ENCODE results near the gene MAP1LC3B. TPM values are rescaled to one million over a fixed set of nuclear protein-coding genes. Genes with fewer than 3 reads are reported as not detected.
A peak's percentile ranks its signal among the peaks of the same experiment; 100 is the strongest.

The MAP1LC3B gene
- total RNA-seq, 1 donor from 2014 or later, result 39.1 TPM

DNA sequence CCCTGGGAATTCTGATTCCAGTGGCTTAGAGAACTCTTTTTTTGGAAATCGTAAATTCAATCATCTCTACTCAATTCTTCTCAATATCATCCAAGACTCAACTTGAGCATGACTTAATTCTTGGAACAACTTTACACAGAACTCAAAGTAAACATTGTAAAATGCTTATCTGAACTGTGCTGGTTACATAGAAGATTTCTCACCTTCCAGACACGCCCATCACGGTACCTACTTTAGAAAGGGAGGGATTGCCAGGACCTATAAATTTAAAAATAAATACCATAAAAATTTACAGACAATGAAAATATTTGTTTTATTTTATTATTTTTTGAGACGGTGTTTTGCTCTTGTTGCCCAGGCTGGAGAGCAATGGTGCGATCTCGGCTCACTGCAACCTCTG is 26.5 kb downstream of the MAP1LC3B start:
- no peak for DNase-seq (ENCODE audit: low spot score)
- Histone ChIP-seq H3K4me1 (no peaks in the 10 kb centered on the region), H4K20me1 (ENCODE audit: low read depth) (peaks cover 2% of the 10 kb centered on the region), H3K27ac (no peak overlapping the region), H3K4me2 (no peak overlapping the region), H3K36me3 (no peaks in the 10 kb centered on the region), H3F3A (ENCODE audit: low read depth) (no peaks in the 10 kb centered on the region), H3K4me3 (no peak overlapping the region), H3K9me3 (ENCODE audit: low read depth) (no peaks in the 10 kb centered on the region), H2AFZ (replicated peaks) (no peak overlapping the region), H3K27me3 (no peaks in the 10 kb centered on the region), H3K79me2 (ENCODE audit: low read depth) (no peaks in the 10 kb centered on the region), H3K9ac (no peak overlapping the region)
- Mint-ChIP-seq H3K36me3 (peaks cover 32% of the 10 kb centered on the region), H3K4me3 (no peak overlapping the region), H3K27me3 (ENCODE audit: insufficient read depth, low read depth) (peaks cover 2% of the 10 kb centered on the region), H3K4me1 (no peaks in the 10 kb centered on the region), H3K27ac (no peak overlapping the region), H3K9me3 (no peaks in the 10 kb centered on the region)
- TF ChIP-seq EZH2 (IDR thresholded peaks at IDR 0.05) (no peak), EZH2phosphoT487 (IDR thresholded peaks at IDR 0.05) (no peak)
- TF ChIP-seq, protein P1, sequence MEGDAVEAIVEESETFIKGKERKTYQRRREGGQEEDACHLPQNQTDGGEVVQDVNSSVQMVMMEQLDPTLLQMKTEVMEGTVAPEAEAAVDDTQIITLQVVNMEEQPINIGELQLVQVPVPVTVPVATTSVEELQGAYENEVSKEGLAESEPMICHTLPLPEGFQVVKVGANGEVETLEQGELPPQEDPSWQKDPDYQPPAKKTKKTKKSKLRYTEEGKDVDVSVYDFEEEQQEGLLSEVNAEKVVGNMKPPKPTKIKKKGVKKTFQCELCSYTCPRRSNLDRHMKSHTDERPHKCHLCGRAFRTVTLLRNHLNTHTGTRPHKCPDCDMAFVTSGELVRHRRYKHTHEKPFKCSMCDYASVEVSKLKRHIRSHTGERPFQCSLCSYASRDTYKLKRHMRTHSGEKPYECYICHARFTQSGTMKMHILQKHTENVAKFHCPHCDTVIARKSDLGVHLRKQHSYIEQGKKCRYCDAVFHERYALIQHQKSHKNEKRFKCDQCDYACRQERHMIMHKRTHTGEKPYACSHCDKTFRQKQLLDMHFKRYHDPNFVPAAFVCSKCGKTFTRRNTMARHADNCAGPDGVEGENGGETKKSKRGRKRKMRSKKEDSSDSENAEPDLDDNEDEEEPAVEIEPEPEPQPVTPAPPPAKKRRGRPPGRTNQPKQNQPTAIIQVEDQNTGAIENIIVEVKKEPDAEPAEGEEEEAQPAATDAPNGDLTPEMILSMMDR (IDR thresholded peaks at IDR 0.05), result no peak

DNA sequence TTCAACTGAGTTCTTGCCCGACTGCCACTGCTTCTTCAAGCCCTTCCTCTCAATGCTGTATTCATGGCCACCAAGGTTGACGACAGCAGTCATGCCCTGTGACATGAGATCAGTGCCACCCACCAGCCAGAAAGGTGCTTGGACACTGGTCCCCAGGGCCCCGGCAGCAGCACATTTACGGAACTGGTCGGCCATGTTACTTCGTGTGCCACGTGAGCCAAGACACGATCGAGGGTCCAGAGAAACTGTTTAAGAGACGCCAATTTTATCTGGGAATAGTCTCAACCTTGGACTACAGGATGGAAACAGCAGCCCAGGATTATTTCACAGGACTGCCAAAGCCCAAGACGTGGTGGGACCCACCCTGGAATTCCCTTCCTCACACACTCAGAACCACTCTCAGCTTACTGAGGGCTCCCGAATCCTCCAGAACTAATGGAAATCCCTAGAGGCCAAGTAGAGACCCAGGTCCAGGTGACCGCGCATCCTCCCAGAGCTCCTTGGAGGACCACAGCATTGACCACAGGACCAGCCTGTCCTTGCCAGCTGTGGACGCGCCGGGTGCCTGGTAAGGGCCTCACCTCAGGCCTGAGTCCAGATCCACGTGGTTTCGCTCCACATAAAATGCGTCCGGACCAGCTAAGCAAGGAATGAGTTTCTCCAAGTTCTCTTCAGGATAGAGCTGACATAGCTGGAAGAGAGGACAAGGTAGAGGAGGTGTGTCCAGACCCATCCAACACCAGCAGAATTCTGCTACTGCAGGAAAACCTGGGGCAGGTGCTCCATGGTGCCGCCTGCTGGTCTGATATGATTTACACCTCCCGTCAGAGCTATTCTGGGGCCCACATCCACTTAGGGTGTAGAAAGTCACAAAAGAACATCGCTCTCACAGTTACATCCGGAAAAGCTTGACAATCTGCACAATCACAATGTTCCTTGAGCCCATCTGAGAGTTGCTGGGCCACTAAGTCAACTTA is 28.2 kb downstream of the MAP1LC3B start:
- H3K27ac ChIP-seq, result no peak overlapping the region
- H4K20me1 ChIP-seq (ENCODE audit: low read depth), result peaks cover 17% of the 10 kb centered on the region
- H3K79me2 ChIP-seq (ENCODE audit: low read depth), result no peaks in the 10 kb centered on the region
- H3K27me3 ChIP-seq, result no peaks in the 10 kb centered on the region
- no peak overlapping the region for H3K4me3 ChIP-seq
- no peaks in the 10 kb centered on the region for H3K36me3 ChIP-seq
- H3K4me1 ChIP-seq, result peaks cover 6% of the 10 kb centered on the region
- Mint-ChIP-seq H3K9me3 (no peaks in the 10 kb centered on the region), H3K4me1 (peaks cover 9% of the 10 kb centered on the region), H3K4me3 (no peak overlapping the region), H3K27me3 (ENCODE audit: insufficient read depth, low read depth) (no peaks in the 10 kb centered on the region), H3K27ac (no peak overlapping the region), H3K36me3 (peaks cover 31% of the 10 kb centered on the region)
- H3K4me2 ChIP-seq, result no peak overlapping the region
- no peak for DNase-seq (ENCODE audit: low spot score)
- no peaks in the 10 kb centered on the region for H3F3A ChIP-seq (ENCODE audit: low read depth)
- H3K9me3 ChIP-seq (ENCODE audit: low read depth), result no peaks in the 10 kb centered on the region
- TF ChIP-seq, protein P1 (IDR thresholded peaks at IDR 0.05), result peak; percentile 24
- TF ChIP-seq EZH2phosphoT487 (IDR thresholded peaks at IDR 0.05), result no peak
- no peak overlapping the region for H3K9ac ChIP-seq
- no peak overlapping the region for H2AFZ ChIP-seq (replicated peaks)

DNA sequence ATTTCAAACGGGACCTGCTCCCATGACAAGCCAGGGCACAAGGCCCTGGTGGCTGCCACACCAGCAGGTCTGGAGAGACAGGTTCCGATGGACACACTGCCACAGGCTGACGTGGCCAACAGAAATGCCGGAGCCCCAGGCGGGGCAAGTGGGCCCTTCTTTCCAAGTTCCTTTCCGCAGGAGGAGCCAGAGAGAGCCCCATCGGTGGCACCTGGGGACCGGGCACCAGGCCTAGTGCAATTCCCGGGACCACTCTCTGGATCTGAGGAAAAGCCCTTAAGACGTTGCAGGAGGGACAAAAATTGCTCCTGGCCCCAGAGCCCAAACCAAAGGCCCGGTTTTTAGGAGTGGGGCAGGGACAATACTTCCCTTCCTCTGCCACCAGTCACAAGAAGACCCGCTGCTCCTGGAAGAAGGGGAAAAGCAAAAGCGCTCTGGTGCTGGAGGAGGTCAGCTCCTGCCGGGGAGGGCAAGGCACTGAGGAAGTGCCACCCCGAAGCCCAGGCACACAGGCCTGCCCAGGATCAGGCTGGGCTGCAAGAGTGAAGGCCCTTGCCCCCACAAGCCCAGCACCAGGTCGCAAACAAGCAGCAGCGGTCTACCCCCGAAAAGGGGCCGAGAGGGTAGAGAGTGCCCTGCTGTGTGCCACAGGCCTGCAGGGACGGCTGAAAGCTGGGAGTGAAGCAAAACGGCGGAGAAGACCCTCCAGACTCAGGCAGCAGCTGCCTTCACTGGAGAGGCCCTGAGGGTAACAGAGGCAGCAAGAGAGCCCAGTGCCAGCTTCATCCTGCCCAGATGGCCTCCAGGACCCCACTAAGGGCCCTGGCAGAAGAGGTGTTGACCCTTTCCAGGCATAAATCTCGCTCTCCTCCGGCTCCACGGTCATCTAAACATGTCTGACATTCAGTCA is 29.1 kb downstream of the MAP1LC3B start:
- peaks cover 28% of the 10 kb centered on the region for H3K36me3 Mint-ChIP-seq
- TF ChIP-seq EZH2 (IDR thresholded peaks at IDR 0.05) (no peak), EZH2phosphoT487 (IDR thresholded peaks at IDR 0.05) (no peak)
- TF ChIP-seq, protein P1 (IDR thresholded peaks at IDR 0.05), result no peak
- H3K36me3 ChIP-seq, result no peaks in the 10 kb centered on the region

More for the DNA sequence above, 29.1 kb downstream of the MAP1LC3B start:
- Mint-ChIP-seq H3K4me3 (no peak overlapping the region), H3K9me3 (no peaks in the 10 kb centered on the region), H3K4me1 (peaks cover 13% of the 10 kb centered on the region), H3K27me3 (ENCODE audit: insufficient read depth, low read depth) (no peaks in the 10 kb centered on the region), H3K27ac (no peak overlapping the region)
- Histone ChIP-seq H2AFZ (replicated peaks) (no peak overlapping the region), H3K27me3 (no peaks in the 10 kb centered on the region), H3K4me2 (no peak overlapping the region), H3F3A (ENCODE audit: low read depth) (no peaks in the 10 kb centered on the region), H3K79me2 (ENCODE audit: low read depth) (peaks cover 3% of the 10 kb centered on the region), H3K4me3 (no peak overlapping the region), H3K9me3 (ENCODE audit: low read depth) (no peaks in the 10 kb centered on the region), H3K9ac (no peak overlapping the region), H3K27ac (no peak overlapping the region), H3K4me1 (peaks cover 7% of the 10 kb centered on the region), H4K20me1 (ENCODE audit: low read depth) (peaks cover 23% of the 10 kb centered on the region)
- no peak for DNase-seq (ENCODE audit: low spot score)
